Ovary (tissue), 3 donors: ENCODE results near the gene ZBTB8A.

Source experiments
- POLR2A ChIP-seq: fragments of 450-650 bp; IDR thresholded peaks from one replicate; pipeline ENCODE4 v1.6.1; 2017; ENCODE audit warnings: antibody characterized with exemption, mild to moderate bottlenecking, moderate library complexity
- TF ChIP-seq, protein P1 (sequence below), 3 donors: fragments of 450-650 bp in 2 of 3; fragments of 200-600 bp in 1 of 3; IDR thresholded peaks; one replicate each; pipeline versions ENCODE4 v1.5.1 to v1.8.0; 2016 to 2022; ENCODE audit warnings: antibody characterized with exemption in 3 of 3, mild to moderate bottlenecking in 1 of 3
- donor health status: DM: no; HTN: no; CAD: no.

DNA sequence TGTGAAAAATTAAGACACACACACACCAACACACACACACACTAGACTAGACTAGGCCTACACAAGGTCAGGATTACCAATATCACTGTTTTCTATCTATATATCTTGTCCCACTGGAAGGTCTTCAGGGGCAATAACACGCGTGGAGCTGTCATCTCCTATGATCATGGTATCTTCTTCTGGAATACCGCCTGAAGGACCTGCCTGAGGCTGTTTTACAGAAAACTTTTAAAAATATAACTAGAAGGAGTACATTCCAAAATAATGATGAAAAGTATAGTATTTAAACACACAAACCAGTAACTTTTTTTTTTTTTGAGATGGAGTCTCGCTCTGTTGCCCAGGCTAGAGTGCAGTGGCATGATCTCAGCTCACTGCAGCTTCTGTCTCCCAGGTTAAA lies 20.3 kb upstream of the ZBTB8A start:
- TF ChIP-seq, protein P1, sequence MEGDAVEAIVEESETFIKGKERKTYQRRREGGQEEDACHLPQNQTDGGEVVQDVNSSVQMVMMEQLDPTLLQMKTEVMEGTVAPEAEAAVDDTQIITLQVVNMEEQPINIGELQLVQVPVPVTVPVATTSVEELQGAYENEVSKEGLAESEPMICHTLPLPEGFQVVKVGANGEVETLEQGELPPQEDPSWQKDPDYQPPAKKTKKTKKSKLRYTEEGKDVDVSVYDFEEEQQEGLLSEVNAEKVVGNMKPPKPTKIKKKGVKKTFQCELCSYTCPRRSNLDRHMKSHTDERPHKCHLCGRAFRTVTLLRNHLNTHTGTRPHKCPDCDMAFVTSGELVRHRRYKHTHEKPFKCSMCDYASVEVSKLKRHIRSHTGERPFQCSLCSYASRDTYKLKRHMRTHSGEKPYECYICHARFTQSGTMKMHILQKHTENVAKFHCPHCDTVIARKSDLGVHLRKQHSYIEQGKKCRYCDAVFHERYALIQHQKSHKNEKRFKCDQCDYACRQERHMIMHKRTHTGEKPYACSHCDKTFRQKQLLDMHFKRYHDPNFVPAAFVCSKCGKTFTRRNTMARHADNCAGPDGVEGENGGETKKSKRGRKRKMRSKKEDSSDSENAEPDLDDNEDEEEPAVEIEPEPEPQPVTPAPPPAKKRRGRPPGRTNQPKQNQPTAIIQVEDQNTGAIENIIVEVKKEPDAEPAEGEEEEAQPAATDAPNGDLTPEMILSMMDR (IDR thresholded peaks at IDR 0.05), result no peak
- TF ChIP-seq POLR2A, result no peak
